Measurements from ENCODE around the gene ZKSCAN1. TPM values are rescaled to one million over a fixed set of nuclear protein-coding genes. Genes with fewer than 3 reads are reported as not detected.

The ZKSCAN1 gene
- total RNA-seq, 1 experiment from 2014 or later: 19.4 TPM

- DNase-seq (ENCODE audit: low spot score): no peak
- in situ Hi-C loops (cut with HindIII; ENCODE audit: low sequenced_read_pairs): no loop called here
Measured at GRCh38 chr7:100066953-100067352, 51.6 kb downstream of the ZKSCAN1 start.

- no peak for DNase-seq (ENCODE audit: low spot score)
- in situ Hi-C loops (cut with HindIII; ENCODE audit: low sequenced_read_pairs): no loop called here
Measured at GRCh38 chr7:100069991-100070390, 54.6 kb downstream of the ZKSCAN1 start.

GRCh38 chr7:100071018-100071723 is 55.8 kb downstream of the ZKSCAN1 start:
- in situ Hi-C loops (cut with HindIII; ENCODE audit: low sequenced_read_pairs): no loop called here
- no peak for DNase-seq (ENCODE audit: low spot score)

- no peak for DNase-seq (ENCODE audit: low spot score)
- in situ Hi-C loops (cut with HindIII; ENCODE audit: low sequenced_read_pairs): no loop called here
Measured at GRCh38 chr7:100072462-100072861, 57.1 kb downstream of the ZKSCAN1 start.

- in situ Hi-C loops (cut with HindIII; ENCODE audit: low sequenced_read_pairs): no loop called here
- DNase-seq (ENCODE audit: low spot score): no peak
Measured at GRCh38 chr7:100074841-100075240, 59.4 kb downstream of the ZKSCAN1 start.

GRCh38 chr7:100075418-100075817 is 60.0 kb downstream of the ZKSCAN1 start:
- in situ Hi-C loops (cut with HindIII; ENCODE audit: low sequenced_read_pairs): no loop called here
- DNase-seq (ENCODE audit: low spot score): no peak

GRCh38 chr7:100077205-100077604 is 61.8 kb downstream of the ZKSCAN1 start:
- in situ Hi-C loops (cut with HindIII; ENCODE audit: low sequenced_read_pairs): no loop called here
- DNase-seq (ENCODE audit: low spot score): no peak

GRCh38 chr7:100079024-100079560 is 63.7 kb downstream of the ZKSCAN1 start:
- no peak for DNase-seq (ENCODE audit: low spot score)
- in situ Hi-C loops (cut with HindIII; ENCODE audit: low sequenced_read_pairs): no loop called here

GRCh38 chr7:100080907-100081534 is 65.6 kb downstream of the ZKSCAN1 start:
- in situ Hi-C loops (cut with HindIII; ENCODE audit: low sequenced_read_pairs): no loop called here
- DNase-seq (ENCODE audit: low spot score): no peak

- in situ Hi-C loops (cut with HindIII; ENCODE audit: low sequenced_read_pairs): no loop called here
- DNase-seq (ENCODE audit: low spot score): peak; percentile 99
Measured at GRCh38 chr7:100081535-100082102, 66.2 kb downstream of the ZKSCAN1 start, which contains the start of gene ZNF3. Gene ZNF3 (minus strand): TSS chr7:100081723. CDS start chr7:100077357, 4,366 bp downstream.

GRCh38 chr7:100082978-100083377 is 67.6 kb downstream of the ZKSCAN1 start:
- in situ Hi-C loops (cut with HindIII; ENCODE audit: low sequenced_read_pairs): no loop called here
- no peak for DNase-seq (ENCODE audit: low spot score)

- DNase-seq (ENCODE audit: low spot score): no peak
- in situ Hi-C loops (cut with HindIII; ENCODE audit: low sequenced_read_pairs): no loop called here
Measured at GRCh38 chr7:100085515-100085914, 70.1 kb downstream of the ZKSCAN1 start.

GRCh38 chr7:100087055-100087750 is 71.8 kb downstream of the ZKSCAN1 start:
- in situ Hi-C loops (cut with HindIII; ENCODE audit: low sequenced_read_pairs): no loop called here
- DNase-seq (ENCODE audit: low spot score): no peak

- in situ Hi-C loops (cut with HindIII; ENCODE audit: low sequenced_read_pairs): no loop called here
- no peak for DNase-seq (ENCODE audit: low spot score)
Measured at GRCh38 chr7:100088095-100088620, 72.8 kb downstream of the ZKSCAN1 start.

GRCh38 chr7:100088621-100089457 is 73.4 kb downstream of the ZKSCAN1 start, which contains the start of gene COPS6:
Gene COPS6 (plus strand): TSS chr7:100088969. CDS start chr7:100088991, 22 bp downstream.
- in situ Hi-C loops (cut with HindIII; ENCODE audit: low sequenced_read_pairs): no loop called here
- DNase-seq (ENCODE audit: low spot score): peak; percentile 69

- no peak for DNase-seq (ENCODE audit: low spot score)
- in situ Hi-C loops (cut with HindIII; ENCODE audit: low sequenced_read_pairs): no loop called here
Measured at GRCh38 chr7:100089458-100090196, 74.2 kb downstream of the ZKSCAN1 start.

- no peak for DNase-seq (ENCODE audit: low spot score)
- in situ Hi-C loops (cut with HindIII; ENCODE audit: low sequenced_read_pairs): no loop called here
Measured at GRCh38 chr7:100090527-100091410, 75.4 kb downstream of the ZKSCAN1 start.
